IMR-90 (cell line): ENCODE results near the gene CPSF7. TPM values are rescaled to one million over a fixed set of nuclear protein-coding genes. Genes with fewer than 3 reads are reported as not detected.

Experiments
- ATAC-seq: fragments of 200-7000 bp; cut with Tn5 transposase; 2 replicates; pipeline ENCODE4 v1.9.1; 2020; ENCODE audit warnings: low read depth, mild to moderate bottlenecking, moderate library complexity
- BruUV-seq: library from RNA; stranded (reverse); fragments of 400-500 nt; replicated peaks from 2 replicates; lab custom pipeline; 2021; lab: Mats Ljungman, UMichigan
- CTCF ChIA-PET: fragments of 300-600 bp; formaldehyde crosslinking; extraction: SDS; loops from one replicate; lab custom pipeline; 2021; ENCODE audit warnings: antibody characterized with exemption; lab: Yijun Ruan, JAX
- POLR2A ChIA-PET: fragments of 300-600 bp; sonication (Branson Sonifier 250); formaldehyde crosslinking; loops from one replicate; lab custom pipeline; 2022; ENCODE audit warnings: antibody characterized with exemption; ENCODE audit not compliant: unreplicated experiment; lab: Charles Lee
- DNase-seq: peaks from one replicate; pipeline ENCODE4 v3.0.0; 2013
- H2AFZ ChIP-seq: replicated peaks from 2 replicates; pipeline ENCODE3; 2013; ENCODE audit warnings: low read length, mild to moderate bottlenecking; ENCODE audit not compliant: poor library complexity
- H2AK5ac ChIP-seq: 2 replicates; pipeline ENCODE4 v1.6.1; 2013; ENCODE audit warnings: low read depth, low read length, inconsistent platforms
- H2AK9ac ChIP-seq: replicated peaks from 2 replicates; pipeline ENCODE3; 2013; ENCODE audit warnings: mild to moderate bottlenecking, low read depth, low read length, moderate library complexity; ENCODE audit not compliant: poor library complexity
- H2BK120ac ChIP-seq: 2 replicates; pipeline ENCODE4 v1.6.1; 2013; ENCODE audit warnings: low read depth, low read length, inconsistent platforms
- H2BK15ac ChIP-seq: 3 replicates; pipeline ENCODE4 v1.6.1; 2013; ENCODE audit warnings: low read depth, low read length, inconsistent platforms
- H2BK20ac ChIP-seq: 2 replicates; pipeline ENCODE4 v1.6.1; 2013; ENCODE audit warnings: low read depth, mild to moderate bottlenecking, inconsistent platforms, low read length, moderate library complexity
- H2BK5ac ChIP-seq: 2 replicates; pipeline ENCODE4 v1.6.1; 2013; ENCODE audit warnings: mild to moderate bottlenecking, low read depth, low read length, inconsistent platforms; ENCODE audit not compliant: poor library complexity, severe bottlenecking
- H3K14ac ChIP-seq: replicated peaks from 2 replicates; pipeline ENCODE4 v1.6.1; 2013; ENCODE audit warnings: low read depth, low read length, inconsistent platforms
- H3K18ac ChIP-seq: 2 replicates; pipeline ENCODE4 v1.6.1; 2013; ENCODE audit warnings: low read depth, low read length, control low read depth
- H3K23ac ChIP-seq: 2 replicates; pipeline ENCODE4 v1.6.1; 2013; ENCODE audit warnings: low read depth, low read length, inconsistent platforms
- H3K27ac ChIP-seq: 2 replicates; pipeline ENCODE4 v1.5.1; 2013; ENCODE audit warnings: mild to moderate bottlenecking, control low read depth, low read length; ENCODE audit not compliant: insufficient read depth
- H3K27me3 ChIP-seq: 2 replicates; pipeline ENCODE4 v1.6.1; 2013; ENCODE audit warnings: low read length; ENCODE audit not compliant: control insufficient read depth, insufficient read depth
- H3K36me3 ChIP-seq: 2 replicates; pipeline ENCODE4 v1.6.1; 2013; ENCODE audit warnings: low read length, mixed read lengths; ENCODE audit not compliant: control insufficient read depth, insufficient read depth
- H3K4ac ChIP-seq: 2 replicates; pipeline ENCODE4 v1.6.1; 2013; ENCODE audit warnings: low read depth, low read length, inconsistent platforms
- H3K4me1 ChIP-seq: 2 replicates; pipeline ENCODE4 v1.6.1; 2013; ENCODE audit warnings: low read length, mixed read lengths; ENCODE audit not compliant: control insufficient read depth, insufficient read depth
- H3K4me2 ChIP-seq: 2 replicates; pipeline ENCODE4 v1.6.1; 2013; ENCODE audit warnings: low read depth, mild to moderate bottlenecking, control low read depth, low read length, moderate library complexity
- H3K4me3 ChIP-seq: 2 replicates; pipeline ENCODE4 v1.5.1; 2013; ENCODE audit warnings: low read depth, mild to moderate bottlenecking, control low read depth, low read length, moderate library complexity; ENCODE audit not compliant: insufficient read depth
- H3K56ac ChIP-seq: 2 replicates; pipeline ENCODE4 v1.6.1; 2013; ENCODE audit warnings: low read length, inconsistent platforms; ENCODE audit not compliant: insufficient read depth; ENCODE audit errors: extremely low read depth
- H3K79me1 ChIP-seq, 2 experiments: 2 replicates each; pipeline ENCODE4 v1.6.1; 2013; ENCODE audit warnings: low read length in 2 of 2, inconsistent platforms in 1 of 2, low read depth in 1 of 2
- H3K9ac ChIP-seq: 2 replicates; pipeline ENCODE4 v1.6.1; 2013; ENCODE audit warnings: low read depth, low read length, control low read depth
- H3K9me1 ChIP-seq: 2 replicates; pipeline ENCODE4 v1.6.1; 2013; ENCODE audit warnings: low read length, inconsistent platforms; ENCODE audit not compliant: insufficient read depth
- H3K9me3 ChIP-seq: 2 replicates; pipeline ENCODE4 v1.6.1; 2013; ENCODE audit warnings: low read length; ENCODE audit not compliant: control insufficient read depth, insufficient read depth
- H4K20me1 ChIP-seq: 2 replicates; pipeline ENCODE4 v1.6.1; 2013; ENCODE audit warnings: low read length, inconsistent platforms; ENCODE audit not compliant: insufficient read depth
- H4K5ac ChIP-seq: 2 replicates; pipeline ENCODE4 v1.6.1; 2013; ENCODE audit warnings: mild to moderate bottlenecking, low read depth, low read length, control low read depth
- H4K8ac ChIP-seq, 2 experiments: 2 replicates each; pipeline ENCODE4 v1.6.1; 2013; ENCODE audit warnings: low read depth in 2 of 2, low read length in 2 of 2, control low read depth in 1 of 2, inconsistent platforms in 1 of 2
- H4K91ac ChIP-seq: 2 replicates; pipeline ENCODE4 v1.6.1; 2013; ENCODE audit warnings: low read depth, low read length, inconsistent platforms; ENCODE audit not compliant: insufficient read depth
- BHLHE40 ChIP-seq: fragments of 150-350 bp; IDR thresholded peaks from 2 replicates; pipeline ENCODE4 v1.6.1; 2016; ENCODE audit warnings: mild to moderate bottlenecking, low read depth, low read length
- CEBPB ChIP-seq: IDR thresholded peaks from 2 replicates; pipeline ENCODE4 v1.6.1; 2012; ENCODE audit warnings: low read depth, low read length, improper control_type of control experiment
- CHD1 ChIP-seq: IDR thresholded peaks from 2 replicates; pipeline ENCODE4 v1.6.1; 2012; ENCODE audit warnings: low read depth, low read length, improper control_type of control experiment
- ELK1 ChIP-seq: fragments of 150-350 bp; IDR thresholded peaks from 2 replicates; pipeline ENCODE4 v1.6.1; 2016; ENCODE audit warnings: low read depth, mild to moderate bottlenecking, low read length, moderate library complexity, borderline replicate concordance
- FOS ChIP-seq: fragments of 150-350 bp; IDR thresholded peaks from 2 replicates; pipeline ENCODE4 v1.6.1; 2016; ENCODE audit warnings: low read depth, low read length
- MAFK ChIP-seq: IDR thresholded peaks from 2 replicates; pipeline ENCODE4 v1.6.1; 2012; ENCODE audit warnings: low read depth, low read length, improper control_type of control experiment
- MAZ ChIP-seq: IDR thresholded peaks from 2 replicates; pipeline ENCODE4 v1.6.1; 2012; ENCODE audit warnings: low read depth, mild to moderate bottlenecking, low read length, improper control_type of control experiment, moderate library complexity, borderline replicate concordance
- MXI1 ChIP-seq: IDR thresholded peaks from 2 replicates; pipeline ENCODE4 v1.6.1; 2012; ENCODE audit warnings: low read depth, mild to moderate bottlenecking, low read length, moderate library complexity, borderline replicate concordance
- NFE2L2 ChIP-seq: fragments of 150-350 bp; IDR thresholded peaks from 2 replicates; pipeline ENCODE4 v1.6.1; 2016; ENCODE audit warnings: low read depth, mild to moderate bottlenecking, low read length
- POLR2A ChIP-seq: IDR thresholded peaks from 2 replicates; pipeline ENCODE4 v1.6.1; 2012; ENCODE audit warnings: mild to moderate bottlenecking, low read depth, low read length
- RAD21 ChIP-seq: IDR thresholded peaks from 2 replicates; pipeline ENCODE4 v1.6.1; 2012; ENCODE audit warnings: low read length, improper control_type of control experiment
- RCOR1 ChIP-seq: IDR thresholded peaks from 2 replicates; pipeline ENCODE4 v1.6.1; 2012; ENCODE audit warnings: mild to moderate bottlenecking, low read length, improper control_type of control experiment; ENCODE audit not compliant: insufficient replicate concordance
- RFX5 ChIP-seq: IDR thresholded peaks from 2 replicates; pipeline ENCODE4 v1.8.0; 2012; ENCODE audit warnings: low read depth, mild to moderate bottlenecking, low read length, moderate library complexity
- SMC3 ChIP-seq: fragments of 150-350 bp; IDR thresholded peaks from 2 replicates; pipeline ENCODE4 v1.6.1; 2016; ENCODE audit warnings: low read depth, mild to moderate bottlenecking, antibody characterized with exemption, low read length, moderate library complexity
- USF2 ChIP-seq: fragments of 150-350 bp; IDR thresholded peaks from 2 replicates; pipeline ENCODE4 v1.6.1; 2017; ENCODE audit warnings: mild to moderate bottlenecking, antibody characterized with exemption, low read length, low read depth
- WGBS, 2 experiments: methylation state at CpG; one replicate each; pipeline versions ENCODE4 v1.1.5 to v1.1.7; 2013; ENCODE audit warnings: missing lambda C conversion rate in 2 of 2; ENCODE audit not compliant: insufficient read length in 1 of 2; ENCODE audit errors: extremely low coverage in 2 of 2; 5-methylcytosine and 5-hydroxymethylcytosine counted together
- dilution Hi-C: fragments of 300-500 bp; cut with HindIII; formaldehyde crosslinking; loops from one replicate; pipeline ENCODE4 v1.14.3; 2018; ENCODE audit warnings: low sequenced_read_pairs; ENCODE audit not compliant: unreplicated experiment
- in situ Hi-C: fragments of 300-500 bp; cut with MboI; formaldehyde crosslinking; loops from 3 replicates; pipeline ENCODE4 v1.14.3; 2019; ENCODE audit warnings: low sequenced_read_pairs, inconsistent platforms, mixed read lengths
- intact Hi-C: fragments of 100-400 bp; cut with micrococcal nuclease; formaldehyde crosslinking; loops from 2 replicates; pipeline ENCODE4 v1.10.0; 2022
- polyA plus RNA-seq, 3 experiments: library from polyadenylated mRNA; depleted of rRNA; stranded (reverse); fragments of >200 nt; gene quantifications; 2 replicates each; pipeline ENCODE4 v1.2.3, GENCODE V29; 2012; ENCODE audit warnings: low replicate concordance in 1 of 3
- total RNA-seq: library from RNA; depleted of rRNA; stranded (reverse); fragments of >200 nt; gene quantifications from 2 replicates; pipeline ENCODE4 v1.2.3, GENCODE V29; 2012
- TF ChIP-seq, protein P1 (sequence below): conservative IDR thresholded peaks from 2 replicates; pipeline ENCODE4 v1.5.1; 2012; ENCODE audit warnings: mild to moderate bottlenecking, low read depth, low read length, improper control_type of control experiment

CPSF7 gene
- total and polyA plus RNA-seq, 2 of the 4 experiments (the other 2 are of a cell fraction): 9.5 to 55.2 TPM

DNA sequence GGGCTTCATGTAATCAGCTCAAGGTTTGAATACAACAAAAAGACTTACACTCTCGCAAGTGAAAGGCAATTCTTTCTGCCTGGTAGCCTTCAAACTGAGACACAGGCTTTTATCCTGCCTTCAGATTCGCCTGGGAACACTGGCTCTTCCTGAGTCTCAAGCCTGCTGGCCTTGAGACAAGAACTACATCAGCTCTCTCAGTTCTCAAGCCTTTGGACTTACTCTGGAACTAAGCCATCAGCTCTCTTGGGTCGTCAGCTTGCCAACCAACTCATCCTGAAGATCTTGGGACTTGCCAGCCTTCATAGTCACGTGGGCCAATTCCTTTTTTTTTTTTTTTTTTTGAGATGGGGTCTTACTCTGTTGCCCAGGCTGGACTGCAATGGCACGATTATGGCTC lies 43.1 kb upstream of the CPSF7 start:
- Histone ChIP-seq H3K9me1 (0 out of 2 replicates have a peak, but pooled peaks cover 6% of the 10 kb centered on the region), H3K56ac (no peak overlapping the region), H4K91ac (no peak overlapping the region), H2AFZ (no peak overlapping the region), H3K4me3 (no peak overlapping the region), H3K27ac (no peak overlapping the region), H4K20me1 (no peaks in the 10 kb centered on the region; the same call in 1 of the 2 replicates), H3K36me3 (peaks cover 14% of the 10 kb centered on the region), H4K8ac (no peak overlapping the region), H3K4me2 (no peak overlapping the region), H3K9me3 (peaks cover 2% of the 10 kb centered on the region; the same call in 1 of the 2 replicates), H3K14ac (no peak overlapping the region), H3K18ac (no peak overlapping the region), H3K27me3 (no peaks in the 10 kb centered on the region), H2AK5ac (no peak overlapping the region), H2AK9ac (no peak overlapping the region), H3K23ac (no peak overlapping the region), H3K4me1 (no peaks in the 10 kb centered on the region), H3K79me1 (no peaks in the 10 kb centered on the region), H3K4ac (no peak overlapping the region), H4K5ac (no peak overlapping the region), H3K9ac (no peak overlapping the region), H2BK15ac (no peak overlapping the region), H2BK5ac (no peak overlapping the region), H2BK20ac (no peak overlapping the region), H2BK120ac (no peak overlapping the region)
- BruUV-seq: no TSS peak
- CTCF ChIA-PET: interaction anchor here (0.6 to 1.8 kb wide), 2 partner anchors 15 to 166 kb away, joined by 3 to 5 read pairs; no protein-coding TSS in a partner anchor
- dilution Hi-C loops (no loop called here), in situ Hi-C loops (no loop called here), intact Hi-C loops (no loop called here)
- ATAC-seq: no peak
- POLR2A ChIA-PET: interaction anchor here (0.6 kb wide), 1 partner anchor 231 kb away, joined by 5 read pairs; no protein-coding TSS in a partner anchor
- peak; percentile 26 for DNase-seq
- TF ChIP-seq RAD21 (no peak), SMC3 (no peak), FOS (no peak), ELK1 (no peak), MXI1 (no peak), MAZ (no peak), USF2 (no peak), CHD1 (no peak), POLR2A (no peak), CEBPB (no peak), BHLHE40 (no peak), MAFK (no peak), RCOR1 (no peak), NFE2L2 (no peak), RFX5 (no peak)
- TF ChIP-seq, protein P1, sequence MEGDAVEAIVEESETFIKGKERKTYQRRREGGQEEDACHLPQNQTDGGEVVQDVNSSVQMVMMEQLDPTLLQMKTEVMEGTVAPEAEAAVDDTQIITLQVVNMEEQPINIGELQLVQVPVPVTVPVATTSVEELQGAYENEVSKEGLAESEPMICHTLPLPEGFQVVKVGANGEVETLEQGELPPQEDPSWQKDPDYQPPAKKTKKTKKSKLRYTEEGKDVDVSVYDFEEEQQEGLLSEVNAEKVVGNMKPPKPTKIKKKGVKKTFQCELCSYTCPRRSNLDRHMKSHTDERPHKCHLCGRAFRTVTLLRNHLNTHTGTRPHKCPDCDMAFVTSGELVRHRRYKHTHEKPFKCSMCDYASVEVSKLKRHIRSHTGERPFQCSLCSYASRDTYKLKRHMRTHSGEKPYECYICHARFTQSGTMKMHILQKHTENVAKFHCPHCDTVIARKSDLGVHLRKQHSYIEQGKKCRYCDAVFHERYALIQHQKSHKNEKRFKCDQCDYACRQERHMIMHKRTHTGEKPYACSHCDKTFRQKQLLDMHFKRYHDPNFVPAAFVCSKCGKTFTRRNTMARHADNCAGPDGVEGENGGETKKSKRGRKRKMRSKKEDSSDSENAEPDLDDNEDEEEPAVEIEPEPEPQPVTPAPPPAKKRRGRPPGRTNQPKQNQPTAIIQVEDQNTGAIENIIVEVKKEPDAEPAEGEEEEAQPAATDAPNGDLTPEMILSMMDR: no peak
- 100% methylated on average over 2 of the region's 5 CpGs; no CpG with 5 or more reads in 1 of the 2 experiments for WGBS, 2 experiments
